Measurements from ENCODE around the gene SGMS2.
"Not testable (repeated sequence)": the region's sequence is repeated elsewhere in the genome, so short reads cannot be mapped to it uniquely, and the experiment has no call there.

SGMS2 gene

GRCh38 chr4:107863850-107864371, 39.2 kb downstream of the SGMS2 start:
- DNase-seq (ENCODE audit: low spot score) (peak; percentile 52), FAIRE-seq (peak; percentile 43)

GRCh38 chr4:107866726-107867125, 42.0 kb downstream of the SGMS2 start:
- FAIRE-seq (no peak), DNase-seq (ENCODE audit: low spot score) (no peak)

- no peak for DNase-seq (ENCODE audit: low spot score)
- no peak for FAIRE-seq
Observed at GRCh38 chr4:107870236-107870635, 45.5 kb downstream of the SGMS2 start.

GRCh38 chr4:107870916-107871786, 46.4 kb downstream of the SGMS2 start:
- DNase-seq (ENCODE audit: low spot score), result no peak
- FAIRE-seq, result no peak

- DNase-seq (ENCODE audit: low spot score) (no peak), FAIRE-seq (no peak)
Observed at GRCh38 chr4:107874024-107874423, 49.3 kb downstream of the SGMS2 start.

- FAIRE-seq (no peak), DNase-seq (ENCODE audit: low spot score) (no peak)
Observed at GRCh38 chr4:107876099-107876498, 51.4 kb downstream of the SGMS2 start.

GRCh38 chr4:107877361-107877760, 52.6 kb downstream of the SGMS2 start:
- DNase-seq (ENCODE audit: low spot score) (no peak), FAIRE-seq (no peak)

- no peak for FAIRE-seq
- DNase-seq (ENCODE audit: low spot score), result no peak
Observed at GRCh38 chr4:107885865-107886264, 61.1 kb downstream of the SGMS2 start.

- DNase-seq (ENCODE audit: low spot score), result peak; percentile 6
- no peak for FAIRE-seq
Observed at GRCh38 chr4:107888237-107888636, 63.5 kb downstream of the SGMS2 start.

- DNase-seq (ENCODE audit: low spot score) (no peak), FAIRE-seq (no peak)
Observed at GRCh38 chr4:107890779-107891178, 66.0 kb downstream of the SGMS2 start.

GRCh38 chr4:107891299-107891698, 66.6 kb downstream of the SGMS2 start:
- DNase-seq (ENCODE audit: low spot score), result no peak
- FAIRE-seq, result no peak

- DNase-seq (ENCODE audit: low spot score) (no peak), FAIRE-seq (no peak)
Observed at GRCh38 chr4:107893171-107894137, 68.7 kb downstream of the SGMS2 start.

- no peak for DNase-seq (ENCODE audit: low spot score)
- no peak for FAIRE-seq
Observed at GRCh38 chr4:107894138-107894603, 69.4 kb downstream of the SGMS2 start.

- DNase-seq (ENCODE audit: low spot score) (peak; percentile 92), FAIRE-seq (peak; percentile 96)
Observed at GRCh38 chr4:107896158-107896645, 71.5 kb downstream of the SGMS2 start.

- FAIRE-seq, result no peak
- no peak for DNase-seq (ENCODE audit: low spot score)
Observed at GRCh38 chr4:107896646-107897045, 71.9 kb downstream of the SGMS2 start.

GRCh38 chr4:107897823-107898222, 73.1 kb downstream of the SGMS2 start:
- DNase-seq (ENCODE audit: low spot score), result no peak
- no peak for FAIRE-seq

- DNase-seq (ENCODE audit: low spot score) (no peak), FAIRE-seq (no peak)
Observed at GRCh38 chr4:107900067-107900466, 75.3 kb downstream of the SGMS2 start.

- DNase-seq (ENCODE audit: low spot score), result no peak
- FAIRE-seq, result no peak
Observed at GRCh38 chr4:107900508-107900907, 75.8 kb downstream of the SGMS2 start.

- no peak for DNase-seq (ENCODE audit: low spot score)
- no peak for FAIRE-seq
Observed at GRCh38 chr4:107901213-107901934, 76.6 kb downstream of the SGMS2 start.

- DNase-seq (ENCODE audit: low spot score), result no peak
- FAIRE-seq, result no peak
Observed at GRCh38 chr4:107902715-107903114, 78.0 kb downstream of the SGMS2 start.

- FAIRE-seq; DNase-seq (ENCODE audit: low spot score): not testable (repeated sequence)
Observed at GRCh38 chr4:107905082-107905481, 80.3 kb downstream of the SGMS2 start.
